GM12891 (cell line): ENCODE measurements around the gene NACAD.
"Not testable (repeated sequence)": the region's sequence is repeated elsewhere in the genome, so short reads cannot be mapped to it uniquely, and the experiment has no call there.

ENCODE experiments used
- DNase-seq: peaks from one replicate; pipeline ENCODE4 v3.0.0; 2011; ENCODE audit warnings: low spot score; ENCODE audit not compliant: insufficient read length
- FAIRE-seq: peaks from 2 replicates; lab custom pipeline; 2011; peaks lifted over from hg19 to GRCh38; lab: Jason Lieb, UNC
- PAX5 ChIP-seq: IDR thresholded peaks from 2 replicates; pipeline ENCODE4 v1.6.1; 2011; ENCODE audit warnings: low read length, moderate library complexity, mild to moderate bottlenecking; ENCODE audit not compliant: insufficient read depth, severe bottlenecking
- POLR2A ChIP-seq: IDR thresholded peaks from 2 replicates; pipeline ENCODE4 v1.6.1; 2011; ENCODE audit warnings: low read depth, low read length, control low read depth
- POLR2AphosphoS5 ChIP-seq: IDR thresholded peaks from 2 replicates; pipeline ENCODE4 v1.6.1; 2011; ENCODE audit warnings: low read depth, low read length, control low read depth
- POU2F2 ChIP-seq: IDR thresholded peaks from 2 replicates; pipeline ENCODE4 v1.6.1; 2011; ENCODE audit warnings: low read depth, mild to moderate bottlenecking, control low read depth, low read length, moderate library complexity
- SPI1 ChIP-seq: IDR thresholded peaks from 2 replicates; pipeline ENCODE4 v1.6.1; 2011; ENCODE audit warnings: low read depth, low read length, control low read depth
- TAF1 ChIP-seq: IDR thresholded peaks from 2 replicates; pipeline ENCODE4 v1.6.1; 2011; ENCODE audit warnings: low read depth, low read length, control low read depth

The NACAD gene

GRCh38 chr7:45050198-45050597 lies 38.6 kb downstream of the NACAD start:
- FAIRE-seq (peak; percentile 41), DNase-seq (no peak)
- TF ChIP-seq POLR2AphosphoS5: no peak
- no peak for TF ChIP-seq PAX5

- no peak for FAIRE-seq
- DNase-seq: no peak
- TF ChIP-seq POLR2AphosphoS5: no peak
- TF ChIP-seq POLR2A: no peak
- no peak for TF ChIP-seq POU2F2
- no peak for TF ChIP-seq SPI1
These were observed 40.0 kb downstream of the NACAD start for GRCh38 chr7:45048748-45049147.

- TF ChIP-seq POLR2AphosphoS5 (no peak), PAX5 (no peak), POLR2A (no peak), TAF1 (no peak), POU2F2 (no peak), SPI1 (no peak)
- FAIRE-seq: no peak
- DNase-seq: no peak
These were observed 44.4 kb downstream of the NACAD start for GRCh38 chr7:45044338-45044737.

- FAIRE-seq: no peak
- TF ChIP-seq PAX5 (no peak), POU2F2 (no peak), TAF1 (no peak), SPI1 (no peak), POLR2A (no peak), POLR2AphosphoS5 (no peak)
- no peak for DNase-seq
These were observed 49.7 kb downstream of the NACAD start for GRCh38 chr7:45039106-45039505.

GRCh38 chr7:45037876-45038275 lies 50.9 kb downstream of the NACAD start:
- TF ChIP-seq TAF1 (no peak), PAX5 (no peak), POLR2A (no peak), SPI1 (no peak), POLR2AphosphoS5 (no peak), POU2F2 (no peak)
- DNase-seq (no peak), FAIRE-seq (peak; percentile 40)

- FAIRE-seq (peak; percentile 40), DNase-seq (no peak)
- TF ChIP-seq SPI1: no peak
- no peak for TF ChIP-seq TAF1
- TF ChIP-seq POLR2A: no peak
- TF ChIP-seq PAX5: no peak
- no peak for TF ChIP-seq POU2F2
- no peak for TF ChIP-seq POLR2AphosphoS5
These were observed 52.0 kb downstream of the NACAD start for GRCh38 chr7:45036796-45037195.

- no peak for TF ChIP-seq SPI1
- no peak for TF ChIP-seq PAX5
- TF ChIP-seq POU2F2: no peak
- TF ChIP-seq POLR2A: no peak
- TF ChIP-seq TAF1: no peak
- TF ChIP-seq POLR2AphosphoS5: no peak
- DNase-seq (no peak), FAIRE-seq (peak; percentile 16)
These were observed 52.5 kb downstream of the NACAD start for GRCh38 chr7:45036317-45036716.

- TF ChIP-seq POLR2A: no peak
- TF ChIP-seq SPI1: no peak
- no peak for TF ChIP-seq TAF1
- no peak for TF ChIP-seq POU2F2
- no peak for TF ChIP-seq POLR2AphosphoS5
- no peak for TF ChIP-seq PAX5
- no peak for DNase-seq
- peak; percentile 52 for FAIRE-seq
These were observed 52.9 kb downstream of the NACAD start for GRCh38 chr7:45035893-45036292.

GRCh38 chr7:45035371-45035770 lies 53.4 kb downstream of the NACAD start:
- FAIRE-seq (no peak), DNase-seq (no peak)
- no peak for TF ChIP-seq PAX5
- TF ChIP-seq POLR2A: no peak
- TF ChIP-seq POU2F2: no peak
- TF ChIP-seq POLR2AphosphoS5: no peak
- TF ChIP-seq SPI1: no peak
- no peak for TF ChIP-seq TAF1

- DNase-seq: not testable (repeated sequence)
These were observed 54.1 kb downstream of the NACAD start for GRCh38 chr7:45034710-45035109.

GRCh38 chr7:45033931-45034290 lies 54.9 kb downstream of the NACAD start:
- FAIRE-seq: peak; percentile 20
- DNase-seq: no peak
- no peak for TF ChIP-seq POLR2AphosphoS5
- TF ChIP-seq POU2F2: no peak
- TF ChIP-seq TAF1: no peak
- no peak for TF ChIP-seq PAX5
- TF ChIP-seq SPI1: no peak
- TF ChIP-seq POLR2A: no peak

More at GRCh38 chr7:45034710-45035109, 54.1 kb downstream of the NACAD start:
- not testable (repeated sequence) for FAIRE-seq
